Left renal pelvis (tissue), 4 donors: ENCODE measurements around the gene ALOXE3. TPM values are rescaled to one million over a fixed set of nuclear protein-coding genes. Genes with fewer than 3 reads are reported as not detected.

Experiments used
- DNase-seq, 4 donors: peaks; one replicate each; pipeline ENCODE4 v3.0.0-alpha.2; 2013; ENCODE audit warnings: low read depth in 4 of 4, low spot score in 3 of 4
- polyA plus RNA-seq, 4 donors: library from polyadenylated mRNA; unstranded; fragments of 120-200 nt; gene quantifications; one replicate each; pipeline ENCODE4 v1.2.1, GENCODE V29; 2013; ENCODE audit not compliant: insufficient read length in 4 of 4

The ALOXE3 gene
- polyA plus RNA-seq, 4 donors: 0.24 TPM; not detected in 3

DNA sequence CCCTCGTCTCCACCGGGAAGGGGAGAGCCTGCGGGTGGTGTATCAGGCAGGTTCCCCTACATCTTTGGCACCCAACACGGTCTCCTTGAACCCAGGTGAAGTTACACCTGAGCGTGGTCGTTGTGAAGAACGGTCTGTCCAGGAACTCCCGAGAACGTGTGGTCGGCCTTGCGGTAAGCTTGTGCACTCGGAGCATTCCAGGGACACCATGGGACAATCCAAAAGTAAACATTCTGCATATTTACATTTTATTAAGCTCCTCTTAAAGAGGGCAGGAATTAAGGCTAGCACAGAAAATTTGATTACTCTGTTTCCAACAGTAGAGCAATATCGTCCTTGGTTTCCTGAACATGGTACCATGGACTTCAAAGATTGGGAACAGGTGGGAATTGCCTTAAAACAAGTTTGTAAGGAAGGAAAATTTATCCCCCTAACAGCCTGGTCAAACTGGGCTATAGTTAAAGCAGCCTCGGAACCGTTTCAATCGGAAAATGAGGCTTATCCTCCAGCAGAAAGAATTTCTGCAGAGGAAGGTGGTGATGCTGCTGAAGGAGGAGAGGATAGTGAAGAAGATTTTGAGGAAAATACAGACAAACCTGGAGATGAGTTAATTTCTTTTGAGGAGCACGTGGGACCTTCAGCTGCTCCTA, 61.2 kb downstream of the ALOXE3 start:
- no peak for DNase-seq

DNA sequence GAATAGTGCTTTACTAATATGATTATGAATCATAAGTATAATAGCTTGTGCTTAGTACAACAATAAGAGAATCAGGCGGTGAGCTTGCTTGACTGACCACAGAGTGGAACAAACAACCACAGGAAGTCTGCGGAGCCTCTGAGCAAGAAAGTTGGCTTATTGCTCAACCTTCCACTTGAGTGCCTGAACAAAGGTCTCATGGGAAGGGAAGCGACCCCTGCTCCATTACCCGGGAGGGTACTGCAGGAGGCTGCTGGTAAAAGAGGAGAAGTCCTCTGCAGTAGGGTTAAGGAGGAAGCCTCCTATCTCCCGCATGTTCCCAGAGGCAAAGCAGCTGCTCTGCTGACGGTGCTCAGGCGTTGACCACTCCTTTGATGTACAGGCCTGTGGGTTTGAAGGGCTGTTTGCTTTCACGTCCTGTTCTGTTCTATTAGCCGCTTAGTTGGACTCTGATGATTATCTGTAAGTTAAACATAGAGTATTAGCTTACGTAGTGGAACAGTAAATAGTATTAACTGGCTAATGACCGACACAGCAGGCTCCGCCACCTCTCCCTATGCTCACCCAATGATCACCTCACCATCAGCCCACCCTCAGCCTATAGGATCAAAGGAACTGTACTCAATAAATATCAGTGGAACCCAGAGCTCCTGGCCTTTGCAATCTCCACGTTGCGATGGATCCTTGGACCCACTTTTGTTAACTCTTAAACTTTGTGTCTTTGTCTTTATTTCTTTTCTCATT, 61.9 kb downstream of the ALOXE3 start:
- DNase-seq: no peak

DNA sequence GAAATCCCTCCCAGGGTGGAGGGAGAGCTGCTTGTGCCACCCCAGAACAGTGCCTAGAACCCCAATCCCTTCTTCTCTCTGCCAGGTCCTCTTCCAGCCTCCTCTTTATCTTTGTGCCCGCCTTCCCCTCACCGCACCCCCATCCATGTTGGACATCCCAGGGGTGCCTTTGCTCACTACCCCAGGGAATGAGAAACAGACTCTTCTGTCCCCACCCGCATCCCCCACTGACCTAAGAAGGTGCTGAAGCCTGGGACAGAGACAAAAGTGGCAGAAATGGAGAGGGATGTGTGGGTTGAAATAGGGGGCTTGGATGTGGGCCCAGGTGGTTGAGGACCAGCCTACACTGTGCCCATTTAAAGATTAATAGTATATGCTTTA, 62.5 kb downstream of the ALOXE3 start:
- DNase-seq: no peak

DNA sequence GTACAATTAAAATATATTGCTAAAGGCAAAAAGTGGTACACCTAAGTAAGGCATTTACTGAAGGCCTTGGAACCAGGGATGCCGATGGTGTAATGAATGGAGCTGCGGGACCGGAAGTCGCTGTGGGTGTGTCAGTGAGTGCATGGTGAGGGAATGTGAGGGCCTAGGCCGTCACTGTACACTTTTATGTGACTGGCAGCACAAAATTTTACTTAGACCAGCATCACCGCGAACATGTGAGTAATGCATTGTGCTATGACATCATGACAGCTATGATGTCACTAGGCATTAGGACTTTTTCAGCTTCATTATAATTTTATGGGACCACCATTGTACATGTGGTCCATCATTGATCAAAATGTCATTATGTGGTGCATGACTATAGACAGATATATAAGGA, 64.7 kb downstream of the ALOXE3 start:
- DNase-seq: no peak

DNA sequence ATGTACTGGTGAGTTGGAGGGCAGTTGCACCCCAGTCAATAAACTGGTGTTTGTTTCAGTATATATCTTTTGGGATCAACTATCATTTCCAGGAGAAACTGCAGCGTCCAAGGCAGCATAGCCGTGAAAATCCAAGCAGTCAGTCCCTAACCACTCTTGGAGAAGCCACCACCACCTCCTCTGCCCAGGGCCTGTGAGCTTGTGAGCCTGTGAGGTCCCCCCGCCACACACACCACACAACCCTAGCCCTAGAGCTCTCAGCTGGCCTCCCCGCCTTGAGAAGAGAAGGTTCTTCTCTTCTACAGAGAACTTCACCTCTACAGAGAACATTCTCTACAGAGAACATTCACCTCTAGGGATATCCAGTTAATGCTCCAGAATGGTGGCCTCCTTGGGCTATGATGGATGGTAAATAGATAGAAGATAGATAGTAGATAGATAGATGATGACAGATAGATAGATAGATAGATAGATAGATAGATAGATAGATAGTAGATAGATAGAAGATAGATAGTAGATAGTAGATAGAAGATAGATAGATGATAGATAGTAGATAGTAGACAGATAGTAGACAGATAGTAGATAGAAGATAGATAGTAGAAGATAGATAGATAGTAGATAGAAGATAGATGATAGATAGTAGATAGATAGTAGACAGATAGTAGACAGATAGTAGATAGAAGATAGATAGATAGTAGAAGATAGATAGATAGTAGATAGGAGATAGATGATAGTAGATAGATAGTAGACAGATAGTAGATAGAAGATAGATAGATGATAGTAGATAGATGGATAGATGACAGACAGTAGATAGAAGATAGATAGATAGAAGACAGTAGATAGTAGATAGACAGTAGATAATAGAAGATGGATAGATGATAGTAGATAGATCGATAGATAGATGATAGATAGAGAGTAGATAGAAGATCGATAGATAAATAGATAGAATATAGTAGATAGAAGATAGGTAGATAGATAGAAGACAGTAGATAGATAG, 65.8 kb downstream of the ALOXE3 start:
- DNase-seq: no peak

DNA sequence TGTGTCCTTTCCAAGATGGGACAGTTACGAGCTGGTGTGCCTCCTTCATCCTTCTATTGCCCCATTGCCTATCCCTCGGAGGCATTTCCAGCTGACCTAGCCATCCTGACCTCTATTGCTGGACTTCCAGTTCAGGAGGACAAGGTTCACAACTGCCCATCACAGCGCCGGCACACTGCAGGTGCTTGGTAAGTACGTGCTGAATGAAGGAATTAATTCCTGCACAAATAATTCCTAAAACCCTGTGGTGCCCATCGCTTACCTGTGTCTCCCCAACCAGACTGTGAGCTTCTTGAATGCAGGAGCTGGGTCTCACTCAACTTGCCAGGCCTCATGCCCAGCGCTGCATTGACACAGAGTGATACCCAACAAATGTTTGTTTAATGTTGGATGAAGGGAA, 66.5 kb downstream of the ALOXE3 start:
- no peak for DNase-seq

DNA sequence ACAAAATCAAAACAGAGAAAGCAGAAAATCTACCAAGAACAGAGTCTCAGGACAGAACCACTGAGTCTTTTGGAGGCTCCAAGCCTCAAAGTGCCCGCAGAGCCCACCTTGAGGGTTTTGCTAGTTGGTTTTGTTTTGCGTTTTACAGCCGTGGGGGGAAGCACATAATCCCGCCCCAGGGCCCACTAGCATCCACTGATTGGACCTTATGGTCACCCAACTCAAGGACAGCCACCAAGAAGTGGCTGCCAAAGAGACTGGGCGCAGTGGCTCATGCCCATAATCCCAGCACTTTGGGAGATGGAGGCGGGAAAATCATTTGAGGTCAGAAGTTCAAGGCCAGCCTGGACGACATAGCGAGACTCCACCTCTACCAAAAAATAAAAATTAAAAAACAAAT, 69.6 kb downstream of the ALOXE3 start:
- DNase-seq: no peak

DNA sequence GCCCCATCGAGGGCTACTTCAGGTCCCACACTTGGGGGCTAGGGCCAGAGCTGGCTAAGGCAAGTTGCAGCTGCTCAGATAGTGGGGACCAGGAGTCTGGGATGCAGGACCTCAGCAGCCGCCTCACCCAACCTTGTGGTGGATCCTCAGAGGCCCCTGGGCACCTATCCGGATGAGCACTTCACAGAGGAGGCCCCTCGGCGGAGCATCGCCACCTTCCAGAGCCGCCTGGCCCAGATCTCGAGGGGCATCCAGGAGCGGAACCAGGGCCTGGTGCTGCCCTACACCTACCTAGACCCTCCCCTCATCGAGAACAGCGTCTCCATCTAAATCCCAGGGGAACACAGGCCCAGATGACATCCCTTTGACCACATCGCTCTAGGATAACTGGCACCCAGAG, 70.1 kb downstream of the ALOXE3 start:
- DNase-seq: no peak

DNA sequence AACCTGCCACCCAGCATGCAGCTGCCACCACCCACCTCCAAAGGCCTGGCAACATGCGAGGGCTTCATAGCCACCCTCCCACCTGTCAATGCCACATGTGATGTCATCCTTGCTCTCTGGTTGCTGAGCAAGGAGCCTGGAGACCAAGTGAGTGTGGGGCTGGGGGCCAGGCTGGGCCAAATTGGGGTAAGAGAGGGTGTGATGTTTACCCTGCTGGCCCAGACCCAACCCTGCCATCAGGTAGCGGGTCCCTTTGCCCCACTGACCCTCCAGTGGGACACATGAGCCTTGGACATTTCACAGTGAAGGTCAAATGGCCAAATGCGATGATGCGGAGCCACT, 70.6 kb downstream of the ALOXE3 start:
- DNase-seq: no peak

DNA sequence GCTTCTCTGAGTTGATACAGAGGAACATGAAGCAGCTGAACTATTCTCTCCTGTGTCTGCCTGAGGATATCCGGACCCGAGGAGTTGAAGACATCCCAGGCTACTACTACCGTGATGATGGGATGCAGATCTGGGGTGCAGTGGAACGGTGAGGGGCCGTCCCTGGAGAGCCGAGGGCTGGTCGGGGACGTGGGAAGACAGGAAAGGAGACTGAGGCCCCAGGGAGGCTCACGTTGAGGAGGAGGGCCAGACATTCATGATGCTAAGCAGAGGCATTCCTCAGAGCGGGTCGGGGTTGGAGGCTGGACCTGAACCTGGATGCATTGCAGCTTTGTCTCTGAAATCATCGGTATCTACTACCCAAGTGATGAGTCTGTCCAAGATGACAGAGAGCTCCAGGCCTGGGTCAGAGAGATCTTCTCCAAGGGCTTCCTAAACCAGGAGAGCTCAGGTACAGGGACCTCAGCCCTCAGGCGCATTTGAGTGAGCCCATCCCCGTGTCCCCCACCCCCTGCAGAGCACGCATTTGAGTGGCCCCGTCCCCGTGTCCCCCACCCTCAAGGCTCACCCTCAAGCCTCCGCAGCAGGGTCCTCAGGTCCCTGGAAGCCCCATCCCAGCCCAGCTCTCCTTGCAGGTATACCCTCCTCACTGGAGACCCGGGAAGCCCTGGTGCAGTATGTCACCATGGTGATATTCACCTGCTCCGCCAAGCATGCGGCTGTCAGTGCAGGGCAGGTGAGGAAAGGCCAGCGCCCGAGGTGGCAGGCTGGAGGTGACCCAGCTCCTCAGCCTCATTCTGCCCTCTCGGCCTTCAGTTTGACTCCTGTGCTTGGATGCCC, 71.2 kb downstream of the ALOXE3 start:
- DNase-seq: no peak

DNA sequence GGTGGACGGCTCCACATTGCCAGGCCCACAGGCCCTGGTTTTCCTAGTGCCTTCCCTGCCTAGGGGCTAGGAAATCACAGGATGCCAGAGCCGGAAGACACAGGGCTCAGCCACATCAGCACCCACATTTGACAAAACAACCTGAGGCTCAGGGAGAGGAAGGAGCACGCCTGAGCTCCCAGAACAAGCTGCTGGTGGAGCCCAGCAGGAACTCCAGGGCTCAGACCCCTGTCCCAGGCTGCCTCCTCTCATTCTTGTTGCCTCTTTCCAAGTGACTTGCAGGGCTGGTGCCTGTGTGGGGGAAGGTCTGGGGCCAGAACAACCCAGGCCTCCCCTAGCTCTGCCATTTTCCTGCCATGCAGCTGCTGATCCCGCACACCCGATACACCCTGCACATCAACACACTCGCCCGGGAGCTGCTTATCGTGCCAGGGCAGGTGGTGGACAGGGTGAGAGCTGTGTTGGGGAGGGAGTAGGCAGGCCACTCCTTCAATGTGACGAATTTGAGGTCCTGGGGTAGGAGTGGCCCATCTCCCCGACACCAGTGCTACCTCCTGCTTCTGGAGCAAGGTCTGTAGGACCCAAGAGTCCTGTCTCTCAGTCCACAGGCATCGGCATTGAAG, 71.9 kb downstream of the ALOXE3 start:
- no peak for DNase-seq

Other genes with a start within 250 kb of the ALOXE3 start
- gene CHD3, start 229.7 kb downstream of the ALOXE3 start, polyA plus RNA-seq: 100 to 1,000 TPM; 146 to 213 (median 186) TPM
- gene RNF227, start 202.2 kb downstream of the ALOXE3 start, polyA plus RNA-seq: 1 to 10 TPM; 3.9 to 6.4 (median 4.9) TPM
- gene KCNAB3, start 188.7 kb downstream of the ALOXE3 start, polyA plus RNA-seq: 10 to 100 TPM in 3 of 4 donors, 1 to 10 TPM in 1; 9.6 to 28.0 (median 15.3) TPM
- gene TRAPPC1, start 186.6 kb downstream of the ALOXE3 start, polyA plus RNA-seq: 100 to 1,000 TPM in 3 of 4 donors, 10 to 100 TPM in 1; 90.8 to 137 (median 132) TPM
- gene CNTROB, start 186.3 kb downstream of the ALOXE3 start, polyA plus RNA-seq: 10 to 100 TPM; 44.2 to 67.3 (median 54.4) TPM
- gene GUCY2D, start 115.9 kb downstream of the ALOXE3 start, polyA plus RNA-seq: under 1 TPM in 3 of 4 donors, not detected in 1; 0.10 to 0.34 (median 0.18) TPM
- 1 to 10 TPM in 1 of 4 donors, under 1 TPM in 2, not detected in 1; 0.72 to 1.8 (median 0.95) TPM for gene ALOX15B, start 79.5 kb downstream of the ALOXE3 start, polyA plus RNA-seq
- 1 to 10 TPM in 1 of 4 donors, under 1 TPM in 2, not detected in 1; 0.54 to 1.1 (median 0.72) TPM for gene ALOX12B, start 30.8 kb downstream of the ALOXE3 start, polyA plus RNA-seq
- under 1 TPM in 1 of 4 donors, not detected in 3; 0.10 TPM for gene HES7, start 5.6 kb upstream of the ALOXE3 start, polyA plus RNA-seq
- 10 to 100 TPM; 19.6 to 94.0 (median 29.7) TPM for gene PER1, start 33.9 kb upstream of the ALOXE3 start, polyA plus RNA-seq
- gene VAMP2, start 44.4 kb upstream of the ALOXE3 start, polyA plus RNA-seq: 100 to 1,000 TPM; 108 to 140 (median 118) TPM
- gene TMEM107, start 57.9 kb upstream of the ALOXE3 start, polyA plus RNA-seq: 10 to 100 TPM; 13.6 to 25.0 (median 24.3) TPM
- gene BORCS6, start 71.7 kb upstream of the ALOXE3 start, polyA plus RNA-seq: 1 to 10 TPM; 3.0 to 5.0 (median 3.6) TPM
- gene AURKB, start 92.1 kb upstream of the ALOXE3 start, polyA plus RNA-seq: 10 to 100 TPM; 25.7 to 35.6 (median 31.6) TPM
- gene CTC1, start 129.5 kb upstream of the ALOXE3 start, polyA plus RNA-seq: 10 to 100 TPM; 20.9 to 44.8 (median 30.1) TPM
- gene PFAS, start 130.8 kb upstream of the ALOXE3 start, polyA plus RNA-seq: 10 to 100 TPM; 29.2 to 45.8 (median 41.8) TPM
- 10 to 100 TPM; 25.0 to 30.9 (median 26.7) TPM for gene RANGRF, start 170.2 kb upstream of the ALOXE3 start, polyA plus RNA-seq
- 1 to 10 TPM; 3.3 to 5.6 (median 3.6) TPM for gene SLC25A35, start 176.9 kb upstream of the ALOXE3 start, polyA plus RNA-seq
- gene ARHGEF15, start 191.7 kb upstream of the ALOXE3 start, polyA plus RNA-seq: 10 to 100 TPM in 3 of 4 donors, 1 to 10 TPM in 1; 9.2 to 18.3 (median 16.4) TPM
- gene ODF4, start 221.3 kb upstream of the ALOXE3 start, polyA plus RNA-seq: not detected